ENCODE results near the gene MEGF11. TPM values are rescaled to one million over a fixed set of nuclear protein-coding genes. Genes with fewer than 3 reads are reported as not detected.

Gene MEGF11
- total RNA-seq, 6 experiments from 2014 or later: not detected

DNA sequence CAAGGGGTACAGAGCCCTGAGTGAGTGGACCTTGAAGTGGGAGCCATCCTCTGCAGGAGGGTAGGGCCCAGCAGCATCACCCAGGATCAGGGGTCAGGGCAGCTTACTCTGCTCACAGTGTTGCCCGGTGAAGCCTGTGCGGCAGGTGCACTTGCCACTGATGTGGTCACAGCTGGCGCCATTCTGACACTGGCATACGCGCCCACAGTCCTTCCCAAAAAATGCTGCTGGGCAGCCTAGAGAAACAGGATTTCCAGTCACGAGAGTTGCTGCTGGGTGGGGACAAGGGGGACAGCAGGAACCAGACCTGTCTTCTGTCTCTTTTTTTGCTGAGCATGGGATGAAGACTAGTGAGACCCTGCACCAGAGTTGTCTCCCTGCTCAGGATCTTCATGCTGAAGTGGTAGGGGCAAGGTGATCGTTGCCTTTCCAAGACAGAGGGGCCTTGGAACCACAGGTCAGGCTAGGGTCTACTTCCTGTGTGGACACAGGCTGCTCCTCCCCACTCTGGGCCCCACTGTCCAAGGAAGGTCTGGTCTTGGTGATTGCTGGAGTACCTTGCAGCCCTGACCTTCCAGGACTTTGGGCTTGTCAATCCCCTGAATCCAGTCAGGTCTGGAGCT is 337.4 kb downstream of the MEGF11 start:
- TF ChIP-seq, protein P1, sequence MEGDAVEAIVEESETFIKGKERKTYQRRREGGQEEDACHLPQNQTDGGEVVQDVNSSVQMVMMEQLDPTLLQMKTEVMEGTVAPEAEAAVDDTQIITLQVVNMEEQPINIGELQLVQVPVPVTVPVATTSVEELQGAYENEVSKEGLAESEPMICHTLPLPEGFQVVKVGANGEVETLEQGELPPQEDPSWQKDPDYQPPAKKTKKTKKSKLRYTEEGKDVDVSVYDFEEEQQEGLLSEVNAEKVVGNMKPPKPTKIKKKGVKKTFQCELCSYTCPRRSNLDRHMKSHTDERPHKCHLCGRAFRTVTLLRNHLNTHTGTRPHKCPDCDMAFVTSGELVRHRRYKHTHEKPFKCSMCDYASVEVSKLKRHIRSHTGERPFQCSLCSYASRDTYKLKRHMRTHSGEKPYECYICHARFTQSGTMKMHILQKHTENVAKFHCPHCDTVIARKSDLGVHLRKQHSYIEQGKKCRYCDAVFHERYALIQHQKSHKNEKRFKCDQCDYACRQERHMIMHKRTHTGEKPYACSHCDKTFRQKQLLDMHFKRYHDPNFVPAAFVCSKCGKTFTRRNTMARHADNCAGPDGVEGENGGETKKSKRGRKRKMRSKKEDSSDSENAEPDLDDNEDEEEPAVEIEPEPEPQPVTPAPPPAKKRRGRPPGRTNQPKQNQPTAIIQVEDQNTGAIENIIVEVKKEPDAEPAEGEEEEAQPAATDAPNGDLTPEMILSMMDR (IDR thresholded peaks at IDR 0.05): no peak
- Mint-ChIP-seq H3K36me3 (ENCODE audit: low read depth) (no peaks in the 10 kb centered on the region), H3K4me1 (ENCODE audit: low read depth) (0 out of 2 replicates have a peak, but pooled peaks cover 8% of the 10 kb centered on the region), H3K27me3 (ENCODE audit: insufficient read depth) (no peaks in the 10 kb centered on the region; the same call in 1 of the 2 replicates), H3K27ac (no peak overlapping the region), H3K9me3 (no peaks in the 10 kb centered on the region), H3K4me3 (no peak overlapping the region)
- DNase-seq: no peak

- Mint-ChIP-seq H3K4me3 (no peak overlapping the region), H3K4me1 (ENCODE audit: low read depth) (0 out of 2 replicates have a peak, but pooled peaks cover 8% of the 10 kb centered on the region), H3K27ac (no peak overlapping the region), H3K9me3 (no peaks in the 10 kb centered on the region), H3K36me3 (ENCODE audit: low read depth) (no peaks in the 10 kb centered on the region), H3K27me3 (ENCODE audit: insufficient read depth) (no peaks in the 10 kb centered on the region; the same call in 1 of the 2 replicates)
- TF ChIP-seq, protein P1 (IDR thresholded peaks at IDR 0.05): no peak
- no peak for DNase-seq
Observed at GRCh38 chr15:65914981-65915925, 338.3 kb downstream of the MEGF11 start.

GRCh38 chr15:65914386-65914785 is 339.2 kb downstream of the MEGF11 start:
- Mint-ChIP-seq H3K9me3 (no peaks in the 10 kb centered on the region), H3K4me3 (no peak overlapping the region), H3K27me3 (ENCODE audit: insufficient read depth) (no peaks in the 10 kb centered on the region; the same call in 1 of the 2 replicates), H3K4me1 (ENCODE audit: low read depth) (0 out of 2 replicates have a peak, but pooled peaks cover 8% of the 10 kb centered on the region), H3K27ac (no peak overlapping the region), H3K36me3 (ENCODE audit: low read depth) (no peaks in the 10 kb centered on the region)
- no peak for DNase-seq
- TF ChIP-seq, protein P1 (IDR thresholded peaks at IDR 0.05): no peak

DNA sequence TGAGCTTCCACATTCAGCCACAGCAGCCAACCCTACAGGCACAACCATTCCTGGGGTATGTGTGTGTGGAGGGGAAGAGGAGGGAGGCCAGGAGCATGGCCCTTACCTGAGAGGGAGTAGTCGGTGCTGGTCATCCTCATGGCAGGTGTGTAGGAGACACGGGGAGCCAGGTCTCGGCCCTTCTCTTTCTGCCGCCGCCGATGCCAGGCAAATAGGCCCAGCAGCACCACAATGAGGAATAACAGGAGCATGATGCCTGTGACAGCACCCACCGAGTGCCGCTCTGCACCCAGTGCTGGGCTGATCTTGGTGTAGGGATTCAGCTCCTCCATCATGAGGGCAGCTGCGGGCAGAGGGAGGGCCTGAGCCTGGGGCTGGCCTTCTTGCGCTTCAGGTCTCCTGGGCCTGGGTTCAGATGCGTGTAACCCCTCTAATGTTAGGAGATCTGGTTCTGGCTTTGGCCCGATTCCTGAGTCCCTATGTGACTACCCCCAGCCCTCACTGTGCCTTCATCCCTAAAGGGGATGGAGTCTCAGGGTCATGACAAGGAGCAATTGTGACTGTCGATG is 339.8 kb downstream of the MEGF11 start:
- DNase-seq: no peak
- Mint-ChIP-seq H3K27ac (no peak overlapping the region), H3K9me3 (no peaks in the 10 kb centered on the region), H3K4me3 (no peak overlapping the region), H3K4me1 (ENCODE audit: low read depth) (0 out of 2 replicates have a peak, but pooled peaks cover 8% of the 10 kb centered on the region), H3K27me3 (ENCODE audit: insufficient read depth) (no peaks in the 10 kb centered on the region; the same call in 1 of the 2 replicates), H3K36me3 (ENCODE audit: low read depth) (no peaks in the 10 kb centered on the region)
- TF ChIP-seq, protein P1 (IDR thresholded peaks at IDR 0.05): no peak

DNA sequence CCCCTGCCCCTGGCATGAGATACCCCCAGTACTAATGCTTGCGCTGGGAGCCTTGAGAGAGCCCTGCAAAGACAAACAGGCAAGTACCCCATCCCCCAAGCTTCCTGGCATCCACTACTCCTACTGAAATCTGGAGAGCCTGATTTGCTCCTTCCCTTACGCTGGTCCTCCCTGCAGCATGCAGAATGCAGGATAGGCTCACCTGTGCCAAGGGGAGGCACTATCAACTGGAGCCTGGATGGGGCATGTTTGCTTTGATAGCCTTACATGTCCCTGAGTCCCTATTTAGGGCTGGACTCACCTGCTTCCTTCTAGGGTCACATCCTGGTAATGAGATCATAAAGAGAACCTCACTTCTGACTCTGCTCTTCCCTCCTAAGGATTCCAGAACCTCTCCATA is 341.3 kb downstream of the MEGF11 start:
- no peak for DNase-seq
- Mint-ChIP-seq H3K27ac (no peak overlapping the region), H3K4me3 (no peak overlapping the region), H3K36me3 (ENCODE audit: low read depth) (no peaks in the 10 kb centered on the region), H3K4me1 (ENCODE audit: low read depth) (0 out of 2 replicates have a peak, but pooled peaks cover 8% of the 10 kb centered on the region), H3K9me3 (no peaks in the 10 kb centered on the region), H3K27me3 (ENCODE audit: insufficient read depth) (no peaks in the 10 kb centered on the region; the same call in 1 of the 2 replicates)
- TF ChIP-seq, protein P1 (IDR thresholded peaks at IDR 0.05): no peak

Data from HFFc6 (cell line).